K562 (cell line): ENCODE results near the gene PLAAT4. TPM values are rescaled to one million over a fixed set of nuclear protein-coding genes. Genes with fewer than 3 reads are reported as not detected.

ENCODE experiments used
- BDP1 ChIP-seq: IDR thresholded peaks from 3 replicates; pipeline ENCODE4 v1.6.1; 2011; ENCODE audit not compliant: insufficient read length, insufficient read depth
- CBFA2T2 ChIP-seq: fragments of 450-650 bp; conservative IDR thresholded peaks from 2 replicates; pipeline ENCODE4 v1.6.1; 2017; ENCODE audit warnings: mild to moderate bottlenecking
- CHD4 ChIP-seq: fragments of 200-600 bp; sonication (generic); IDR thresholded peaks from 3 replicates; pipeline ENCODE4 v1.6.1; 2012; ENCODE audit warnings: low read depth, mild to moderate bottlenecking, mixed read lengths, low read length, inconsistent platforms; ENCODE audit not compliant: insufficient read depth, insufficient replicate concordance, poor library complexity, severe bottlenecking
- E2F1 ChIP-seq: sonication (generic); formaldehyde crosslinking; IDR thresholded peaks from 2 replicates; pipeline ENCODE4 v1.8.1; 2023; ENCODE audit warnings: mild to moderate bottlenecking, missing genetic modification reagents, moderate library complexity
- ETV5 ChIP-seq: sonication (generic); formaldehyde crosslinking; IDR thresholded peaks from 2 replicates; pipeline ENCODE4 v1.4.0; 2020; ENCODE audit warnings: low read depth, mild to moderate bottlenecking, missing genetic modification reagents
- HLTF ChIP-seq: fragments of 450-650 bp; IDR thresholded peaks from 2 replicates; pipeline ENCODE4 v1.6.1; 2016
- IRF2 ChIP-seq: sonication (generic); formaldehyde crosslinking; IDR thresholded peaks from 2 replicates; pipeline ENCODE4 v1.8.1; 2022; ENCODE audit warnings: mild to moderate bottlenecking, missing genetic modification reagents
- RAD51 ChIP-seq: fragments of 450-650 bp; IDR thresholded peaks from 2 replicates; pipeline ENCODE4 v1.7.1; 2016; ENCODE audit warnings: low read depth, mild to moderate bottlenecking, borderline replicate concordance
- RBM17 ChIP-seq: fragments of 200-400 bp; formaldehyde crosslinking; IDR thresholded peaks from 2 replicates; pipeline ENCODE4 v1.6.1; 2017; ENCODE audit warnings: low read depth, mild to moderate bottlenecking, low read length, borderline replicate concordance
- RHOXF2B ChIP-seq: fragments of 250-450 bp; sonication (Bioruptor Pico); conservative IDR thresholded peaks from 2 replicates; pipeline ENCODE4 v1.5.1; 2021
- SIN3B ChIP-seq: fragments of 450-650 bp; IDR thresholded peaks from 2 replicates; pipeline ENCODE4 v1.6.1; 2017; ENCODE audit warnings: low read depth, mild to moderate bottlenecking, moderate library complexity
- SMARCB1 ChIP-seq: IDR thresholded peaks from 2 replicates; pipeline ENCODE4 v1.6.1; 2011; ENCODE audit warnings: improper control_type of control experiment, low read depth; ENCODE audit not compliant: insufficient read length
- TAF1 ChIP-seq: IDR thresholded peaks from 2 replicates; pipeline ENCODE4 v1.6.1; 2011; ENCODE audit warnings: mild to moderate bottlenecking, low read length, moderate library complexity; ENCODE audit not compliant: insufficient read depth, control insufficient read depth, severe bottlenecking; ENCODE audit errors: extremely low read depth
- TARDBP ChIP-seq: fragments of 450-650 bp; IDR thresholded peaks from 2 replicates; pipeline ENCODE4 v1.6.1; 2016
- XRCC5 ChIP-seq: fragments of 200-400 bp; formaldehyde crosslinking; IDR thresholded peaks from 2 replicates; pipeline ENCODE4 v1.6.1; 2017; ENCODE audit warnings: low read depth, mild to moderate bottlenecking, low read length
- ZNF354B ChIP-seq: fragments of 250-450 bp; sonication (Bioruptor Pico); IDR thresholded peaks from 2 replicates; pipeline ENCODE4 v1.4.0; 2020
- ZNF561 ChIP-seq: fragments of 450-650 bp; formaldehyde crosslinking; conservative IDR thresholded peaks from 2 replicates; pipeline ENCODE4 v1.4.0; 2020; ENCODE audit warnings: mild to moderate bottlenecking, moderate library complexity
- polyA plus RNA-seq, 8 experiments: library from polyadenylated mRNA; depleted of rRNA in 4 of 8; stranded (reverse) in 5 of 8; unstranded in 3 of 8; fragments of >200 nt; fragmentation: Nextera tagmentation in 2 of 8; fragmentation: Illumina TruSeq in 1 of 8; extraction: Ambion mirVana in 2 of 8; extraction: Trizol in 1 of 8; gene quantifications; 2 replicates each; pipeline versions ENCODE4 v1.2.1 to v1.2.3, GENCODE V29; 2011 to 2014; ENCODE audit warnings: inconsistent platforms in 1 of 8, missing spikeins in 1 of 8
- total RNA-seq, 7 experiments: library from RNA; depleted of rRNA in 6 of 7; stranded (reverse); fragments of >200 nt in 6 of 7; fragmentation: Illumina TruSeq in 2 of 7; extraction: Trizol in 2 of 7; gene quantifications; 2 replicates each; pipeline versions ENCODE4 v1.2.1 to v1.2.3, GENCODE V29; 2011 to 2021; ENCODE audit warnings: low replicate concordance in 1 of 7
- TF ChIP-seq, protein P1 (sequence below): fragments of 450-650 bp; IDR thresholded peaks from 2 replicates; pipeline ENCODE4 v1.7.0; 2016; ENCODE audit warnings: borderline replicate concordance
- TF ChIP-seq, protein P2 (sequence below): fragments of 450-650 bp; formaldehyde crosslinking; IDR thresholded peaks from 2 replicates; pipeline ENCODE4 v1.4.0; 2022; ENCODE audit warnings: mild to moderate bottlenecking, moderate library complexity
- TF ChIP-seq, protein P3 (sequence below): fragments of 250-450 bp; sonication (Bioruptor Pico); IDR thresholded peaks from 2 replicates; pipeline ENCODE4 v1.4.0; 2020; ENCODE audit warnings: mild to moderate bottlenecking
- TF ChIP-seq, protein P4 (sequence below): conservative IDR thresholded peaks from 2 replicates; pipeline ENCODE4 v1.6.1; 2011; ENCODE audit warnings: low read depth, mild to moderate bottlenecking, low read length; ENCODE audit not compliant: control insufficient read depth
- TF ChIP-seq, protein P5 (sequence below): sonication (generic); formaldehyde crosslinking; IDR thresholded peaks from 2 replicates; pipeline ENCODE4 v1.8.0; 2022; ENCODE audit warnings: mild to moderate bottlenecking, missing genetic modification reagents

The PLAAT4 gene
- total and polyA plus RNA-seq, 9 of the 15 experiments (the other 6 are each of a cell fraction or from before 2014, with no cell fraction given), result 0.54 to 3.0 (median 1.3) TPM; not detected in 1

DNA sequence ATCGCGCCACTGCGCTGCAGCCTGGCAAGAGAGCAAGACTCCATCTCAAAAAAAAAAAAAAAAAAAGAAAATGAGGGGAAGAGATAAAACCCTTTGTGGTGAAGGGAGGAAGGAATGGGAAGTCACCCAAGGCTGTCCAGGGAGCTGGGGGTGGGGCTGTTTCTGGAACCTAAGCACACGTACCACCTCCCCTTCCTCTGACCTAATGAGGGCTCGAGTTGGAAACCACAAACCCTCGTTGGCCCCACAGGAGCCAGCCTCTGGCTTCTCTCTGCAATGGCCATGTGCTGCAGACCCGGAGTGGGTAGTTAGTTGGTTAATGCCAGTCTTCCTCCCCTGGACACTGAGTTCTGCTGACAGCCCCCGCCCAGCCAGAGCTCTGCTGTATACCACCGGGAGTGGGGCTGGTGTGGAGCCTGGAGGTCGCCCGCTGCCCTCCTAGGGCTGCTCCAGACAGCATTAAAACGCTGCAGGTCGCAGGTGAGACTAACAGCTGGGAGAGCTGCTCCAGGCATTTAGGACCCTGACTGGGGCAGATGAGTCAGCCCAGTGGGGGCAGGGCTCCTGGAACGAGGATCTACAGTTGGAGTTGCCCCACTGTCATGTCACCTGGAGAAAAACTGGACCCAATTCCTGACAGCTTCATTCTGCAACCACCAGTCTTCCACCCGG lies 30.6 kb upstream of the PLAAT4 start, which contains the start of gene LGALS12 (continued):
- TF ChIP-seq RAD51, result no peak
- no peak for TF ChIP-seq RHOXF2B (CRISPR knock-in tag)
- TF ChIP-seq, protein P1, sequence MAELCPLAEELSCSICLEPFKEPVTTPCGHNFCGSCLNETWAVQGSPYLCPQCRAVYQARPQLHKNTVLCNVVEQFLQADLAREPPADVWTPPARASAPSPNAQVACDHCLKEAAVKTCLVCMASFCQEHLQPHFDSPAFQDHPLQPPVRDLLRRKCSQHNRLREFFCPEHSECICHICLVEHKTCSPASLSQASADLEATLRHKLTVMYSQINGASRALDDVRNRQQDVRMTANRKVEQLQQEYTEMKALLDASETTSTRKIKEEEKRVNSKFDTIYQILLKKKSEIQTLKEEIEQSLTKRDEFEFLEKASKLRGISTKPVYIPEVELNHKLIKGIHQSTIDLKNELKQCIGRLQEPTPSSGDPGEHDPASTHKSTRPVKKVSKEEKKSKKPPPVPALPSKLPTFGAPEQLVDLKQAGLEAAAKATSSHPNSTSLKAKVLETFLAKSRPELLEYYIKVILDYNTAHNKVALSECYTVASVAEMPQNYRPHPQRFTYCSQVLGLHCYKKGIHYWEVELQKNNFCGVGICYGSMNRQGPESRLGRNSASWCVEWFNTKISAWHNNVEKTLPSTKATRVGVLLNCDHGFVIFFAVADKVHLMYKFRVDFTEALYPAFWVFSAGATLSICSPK, result no peak
- no peak for TF ChIP-seq SIN3B
- TF ChIP-seq BDP1, result no peak
- TF ChIP-seq XRCC5, result no peak
- TF ChIP-seq ETV5 (CRISPR knock-in tag), result no peak
- TF ChIP-seq SMARCB1, result no peak
- TF ChIP-seq, protein P2, sequence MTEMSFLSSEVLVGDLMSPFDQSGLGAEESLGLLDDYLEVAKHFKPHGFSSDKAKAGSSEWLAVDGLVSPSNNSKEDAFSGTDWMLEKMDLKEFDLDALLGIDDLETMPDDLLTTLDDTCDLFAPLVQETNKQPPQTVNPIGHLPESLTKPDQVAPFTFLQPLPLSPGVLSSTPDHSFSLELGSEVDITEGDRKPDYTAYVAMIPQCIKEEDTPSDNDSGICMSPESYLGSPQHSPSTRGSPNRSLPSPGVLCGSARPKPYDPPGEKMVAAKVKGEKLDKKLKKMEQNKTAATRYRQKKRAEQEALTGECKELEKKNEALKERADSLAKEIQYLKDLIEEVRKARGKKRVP, result no peak
- TF ChIP-seq ZNF561, result no peak
- no peak for TF ChIP-seq CHD4
- TF ChIP-seq CBFA2T2, result no peak; the same call in 1 of the 2 replicates
- no peak for TF ChIP-seq RBM17
- no peak for TF ChIP-seq HLTF
- TF ChIP-seq E2F1 (CRISPR knock-in tag), result no peak
- no peak for TF ChIP-seq TARDBP
- TF ChIP-seq TAF1, result peak; percentile 17
- TF ChIP-seq IRF2 (CRISPR knock-in tag), result no peak
- TF ChIP-seq, protein P3, sequence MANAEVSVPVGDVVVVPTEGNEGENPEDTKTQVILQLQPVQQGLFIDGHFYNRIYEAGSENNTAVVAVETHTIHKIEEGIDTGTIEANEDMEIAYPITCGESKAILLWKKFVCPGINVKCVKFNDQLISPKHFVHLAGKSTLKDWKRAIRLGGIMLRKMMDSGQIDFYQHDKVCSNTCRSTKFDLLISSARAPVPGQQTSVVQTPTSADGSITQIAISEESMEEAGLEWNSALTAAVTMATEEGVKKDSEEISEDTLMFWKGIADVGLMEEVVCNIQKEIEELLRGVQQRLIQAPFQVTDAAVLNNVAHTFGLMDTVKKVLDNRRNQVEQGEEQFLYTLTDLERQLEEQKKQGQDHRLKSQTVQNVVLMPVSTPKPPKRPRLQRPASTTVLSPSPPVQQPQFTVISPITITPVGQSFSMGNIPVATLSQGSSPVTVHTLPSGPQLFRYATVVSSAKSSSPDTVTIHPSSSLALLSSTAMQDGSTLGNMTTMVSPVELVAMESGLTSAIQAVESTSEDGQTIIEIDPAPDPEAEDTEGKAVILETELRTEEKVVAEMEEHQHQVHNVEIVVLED (CRISPR knock-in tag), result no peak
- TF ChIP-seq ZNF354B, result no peak
- TF ChIP-seq, protein P4, sequence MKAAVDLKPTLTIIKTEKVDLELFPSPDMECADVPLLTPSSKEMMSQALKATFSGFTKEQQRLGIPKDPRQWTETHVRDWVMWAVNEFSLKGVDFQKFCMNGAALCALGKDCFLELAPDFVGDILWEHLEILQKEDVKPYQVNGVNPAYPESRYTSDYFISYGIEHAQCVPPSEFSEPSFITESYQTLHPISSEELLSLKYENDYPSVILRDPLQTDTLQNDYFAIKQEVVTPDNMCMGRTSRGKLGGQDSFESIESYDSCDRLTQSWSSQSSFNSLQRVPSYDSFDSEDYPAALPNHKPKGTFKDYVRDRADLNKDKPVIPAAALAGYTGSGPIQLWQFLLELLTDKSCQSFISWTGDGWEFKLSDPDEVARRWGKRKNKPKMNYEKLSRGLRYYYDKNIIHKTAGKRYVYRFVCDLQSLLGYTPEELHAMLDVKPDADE, result no peak
- TF ChIP-seq, protein P5, sequence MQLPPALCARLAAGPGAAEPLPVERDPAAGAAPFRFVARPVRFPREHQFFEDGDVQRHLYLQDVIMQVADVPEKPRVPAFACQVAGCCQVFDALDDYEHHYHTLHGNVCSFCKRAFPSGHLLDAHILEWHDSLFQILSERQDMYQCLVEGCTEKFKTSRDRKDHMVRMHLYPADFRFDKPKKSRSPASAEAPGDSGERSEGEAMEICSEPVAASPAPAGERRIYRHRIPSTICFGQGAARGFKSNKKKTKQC (CRISPR knock-in tag), result no peak
